GM19324 (cell line): Measurements from ENCODE around the gene SPRR2A.
"Not testable (repeated sequence)": the region's sequence is repeated elsewhere in the genome, so short reads cannot be mapped to it uniquely, and the experiment has no call there.

Experiments used
- ATAC-seq: cut with Tn5 transposase; IDR thresholded peaks from one replicate; pipeline ENCODE4 v1.9.1; 2021; ENCODE audit warnings: mild to moderate bottlenecking, moderate library complexity; ENCODE audit not compliant: unreplicated experiment, low FRiP score

SPRR2A gene

GRCh38 chr1:153057375-153057774 is at the start of gene SPRR2A:
Gene SPRR2A (minus strand): TSS chr1:153057512. CDS start chr1:153056735, 777 bp downstream.
- no peak for ATAC-seq

GRCh38 chr1:153100245-153100644 is 42.9 kb upstream of the SPRR2A start:
- ATAC-seq = no peak

- ATAC-seq = no peak
These were observed 42.2 kb upstream of the SPRR2A start for GRCh38 chr1:153099461-153100045.

GRCh38 chr1:153095764-153096163 is 38.5 kb upstream of the SPRR2A start:
- ATAC-seq = no peak

GRCh38 chr1:153094426-153094825 is 37.1 kb upstream of the SPRR2A start, which contains the start of gene SPRR2E:
Gene SPRR2E (minus strand): TSS chr1:153094526. CDS start chr1:153093751, 775 bp downstream.
- ATAC-seq = no peak

GRCh38 chr1:153087652-153088051 is 30.3 kb upstream of the SPRR2A start:
- no peak for ATAC-seq

GRCh38 chr1:153081736-153082135 is 24.4 kb upstream of the SPRR2A start:
- ATAC-seq = no peak

- no peak for ATAC-seq
These were observed 15.8 kb upstream of the SPRR2A start for GRCh38 chr1:153072806-153073726.

GRCh38 chr1:153071511-153071910 is 14.2 kb upstream of the SPRR2A start, which contains the start of gene SPRR2B:
Gene SPRR2B (minus strand): TSS chr1:153071611. CDS start chr1:153070839, 772 bp downstream.
- ATAC-seq = no peak

- ATAC-seq = no peak
These were observed 12.9 kb upstream of the SPRR2A start for GRCh38 chr1:153070243-153070642.

- ATAC-seq = no peak
These were observed 1.8 kb upstream of the SPRR2A start for GRCh38 chr1:153058826-153059784.

GRCh38 chr1:153058154-153058553 is 842 bp upstream of the SPRR2A start:
- ATAC-seq = no peak

GRCh38 chr1:153056111-153056510 is 1.2 kb downstream of the SPRR2A start:
- ATAC-seq = not testable (repeated sequence)

GRCh38 chr1:153049211-153049610 is 8.1 kb downstream of the SPRR2A start:
- ATAC-seq = no peak

- ATAC-seq = no peak
These were observed 16.2 kb downstream of the SPRR2A start, which contains the start of gene SPRR2D for GRCh38 chr1:153040950-153041631. Gene SPRR2D (minus strand): TSS chr1:153041120. CDS start chr1:153040346, 774 bp downstream.

- ATAC-seq = no peak
These were observed 22.1 kb downstream of the SPRR2A start for GRCh38 chr1:153035211-153035610.

- no peak for ATAC-seq
These were observed 24.5 kb downstream of the SPRR2A start for GRCh38 chr1:153032677-153033308.

- no peak for ATAC-seq
These were observed 25.2 kb downstream of the SPRR2A start for GRCh38 chr1:153032073-153032472.

- no peak for ATAC-seq
These were observed 26.4 kb downstream of the SPRR2A start, which contains the start of gene SPRR1B for GRCh38 chr1:153030895-153031294. Gene SPRR1B (plus strand): TSS chr1:153031203. CDS start chr1:153032346, 1,143 bp downstream.
